Caco-2 (cell line): ENCODE results near the gene PPP1R3C. TPM values are rescaled to one million over a fixed set of nuclear protein-coding genes. Genes with fewer than 3 reads are reported as not detected.

Source experiments
- BruUV-seq: library from RNA; stranded (reverse); fragments of 400-500 nt; replicated peaks from 2 replicates; lab custom pipeline; 2021; lab: Mats Ljungman, UMichigan
- CTCF ChIA-PET: fragments of 300-600 bp; sonication (Branson Sonifier 250); formaldehyde crosslinking; loops from one replicate; lab custom pipeline; 2022; ENCODE audit warnings: antibody characterized with exemption; lab: Charles Lee
- POLR2A ChIA-PET: fragments of 300-600 bp; sonication (Branson Sonifier 250); formaldehyde crosslinking; loops from one replicate; lab custom pipeline; 2022; ENCODE audit warnings: antibody characterized with exemption; lab: Charles Lee
- DNase-seq, 2 experiments: peaks; one replicate each; pipeline versions ENCODE4 v3.0.0 to v3.0.0-alpha.2; 2020 to 2022
- H3K27me3 ChIP-seq: replicated peaks from 2 replicates; pipeline ENCODE4 v1.6.0; 2011; ENCODE audit warnings: low read length; ENCODE audit not compliant: control insufficient read depth, insufficient read depth
- H3K36me3 ChIP-seq: 2 replicates; pipeline ENCODE4 v1.5.1; 2011; ENCODE audit warnings: low read length; ENCODE audit not compliant: control insufficient read depth, insufficient read depth
- H3K4me1 ChIP-seq: fragments of 250-450 bp; sonication (Bioruptor Pico); 2 replicates; pipeline ENCODE4 v1.5.1; 2020; ENCODE audit warnings: mild to moderate bottlenecking
- H3K4me3 ChIP-seq: 2 replicates; pipeline ENCODE4 v1.5.1; 2011; ENCODE audit warnings: low read depth, mild to moderate bottlenecking, control low read depth, low read length
- H3K9me3 ChIP-seq: fragments of 250-450 bp; sonication (Bioruptor Pico); 2 replicates; pipeline ENCODE4 v1.5.1; 2020; ENCODE audit warnings: mild to moderate bottlenecking, moderate library complexity
- H3K27ac Mint-ChIP-seq: one replicate; pipeline ENCODE4 v1.8.0; 2022; ENCODE audit warnings: mixed read lengths; ENCODE audit not compliant: unreplicated experiment
- H3K27me3 Mint-ChIP-seq: one replicate; pipeline ENCODE4 v1.8.0; 2022; ENCODE audit warnings: mixed read lengths; ENCODE audit not compliant: insufficient read depth, unreplicated experiment
- H3K36me3 Mint-ChIP-seq: one replicate; pipeline ENCODE4 v1.8.0; 2022; ENCODE audit warnings: mild to moderate bottlenecking, mixed read lengths; ENCODE audit not compliant: insufficient read depth, unreplicated experiment
- H3K4me1 Mint-ChIP-seq: one replicate; pipeline ENCODE4 v1.8.0; 2022; ENCODE audit warnings: low read depth, mixed read lengths; ENCODE audit not compliant: unreplicated experiment
- H3K4me3 Mint-ChIP-seq: one replicate; pipeline ENCODE4 v1.8.0; 2022; ENCODE audit warnings: mild to moderate bottlenecking, moderate library complexity, mixed read lengths; ENCODE audit not compliant: unreplicated experiment
- H3K9me3 Mint-ChIP-seq: one replicate; pipeline ENCODE4 v1.8.0; 2022; ENCODE audit warnings: mixed read lengths; ENCODE audit not compliant: unreplicated experiment
- intact Hi-C: fragments of 100-400 bp; cut with micrococcal nuclease; formaldehyde crosslinking; loops from one replicate; pipeline ENCODE4 v1.10.0; 2022; ENCODE audit not compliant: unreplicated experiment
- total RNA-seq: library from RNA; stranded (reverse); gene quantifications from 2 replicates; pipeline ENCODE4 v1.2.3, GENCODE V29; 2022
- TF ChIP-seq, protein P1 (sequence below), 2 experiments: fragments of 200-600 bp in 1 of 2; IDR thresholded peaks; 1 replicate in 1 of 2; 2 replicates in 1 of 2; pipeline versions ENCODE4 v1.5.1 to v1.8.0; 2011 to 2022; ENCODE audit warnings: antibody characterized with exemption in 1 of 2, control low read depth in 1 of 2, inconsistent platforms in 1 of 2, low read depth in 1 of 2, low read length in 1 of 2, mild to moderate bottlenecking in 1 of 2, moderate library complexity in 1 of 2; ENCODE audit not compliant: insufficient read depth in 1 of 2, severe bottlenecking in 1 of 2, unreplicated experiment in 1 of 2

Gene PPP1R3C
- total RNA-seq, 1 experiment from 2014 or later = not detected

DNA sequence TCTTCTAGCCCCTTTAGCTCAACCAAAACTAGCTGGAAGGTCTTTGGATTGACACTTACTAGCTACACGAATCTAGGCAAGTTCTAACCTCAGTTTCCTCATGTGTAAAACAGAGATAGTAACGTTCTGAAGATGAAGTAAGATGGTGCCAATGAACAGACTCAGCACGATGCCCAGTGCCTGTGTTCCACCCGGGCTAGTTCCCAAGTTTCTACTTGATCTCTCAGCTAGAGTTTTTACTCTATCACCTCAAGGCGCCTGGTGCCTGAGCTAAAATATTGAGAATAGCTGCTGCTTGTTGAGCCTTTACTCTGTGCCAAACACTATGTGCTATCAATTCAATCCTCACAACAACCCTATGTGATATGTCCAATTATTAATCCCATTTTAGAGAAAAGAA lies 1.4 kb upstream of the PPP1R3C start:
- no peak for DNase-seq
- Histone ChIP-seq H3K36me3 (no peaks in the 10 kb centered on the region), H3K27me3 (no peaks in the 10 kb centered on the region), H3K9me3 (no peaks in the 10 kb centered on the region), H3K4me1 (no peaks in the 10 kb centered on the region), H3K4me3 (no peak overlapping the region)
- POLR2A ChIA-PET = no interaction called here
- no TSS peak for BruUV-seq
- Mint-ChIP-seq H3K27ac (no peak overlapping the region), H3K4me3 (no peak overlapping the region), H3K27me3 (peaks cover 6% of the 10 kb centered on the region), H3K36me3 (no peaks in the 10 kb centered on the region), H3K9me3 (no peaks in the 10 kb centered on the region), H3K4me1 (no peaks in the 10 kb centered on the region)
- intact Hi-C loops = no loop called here
- TF ChIP-seq, protein P1, sequence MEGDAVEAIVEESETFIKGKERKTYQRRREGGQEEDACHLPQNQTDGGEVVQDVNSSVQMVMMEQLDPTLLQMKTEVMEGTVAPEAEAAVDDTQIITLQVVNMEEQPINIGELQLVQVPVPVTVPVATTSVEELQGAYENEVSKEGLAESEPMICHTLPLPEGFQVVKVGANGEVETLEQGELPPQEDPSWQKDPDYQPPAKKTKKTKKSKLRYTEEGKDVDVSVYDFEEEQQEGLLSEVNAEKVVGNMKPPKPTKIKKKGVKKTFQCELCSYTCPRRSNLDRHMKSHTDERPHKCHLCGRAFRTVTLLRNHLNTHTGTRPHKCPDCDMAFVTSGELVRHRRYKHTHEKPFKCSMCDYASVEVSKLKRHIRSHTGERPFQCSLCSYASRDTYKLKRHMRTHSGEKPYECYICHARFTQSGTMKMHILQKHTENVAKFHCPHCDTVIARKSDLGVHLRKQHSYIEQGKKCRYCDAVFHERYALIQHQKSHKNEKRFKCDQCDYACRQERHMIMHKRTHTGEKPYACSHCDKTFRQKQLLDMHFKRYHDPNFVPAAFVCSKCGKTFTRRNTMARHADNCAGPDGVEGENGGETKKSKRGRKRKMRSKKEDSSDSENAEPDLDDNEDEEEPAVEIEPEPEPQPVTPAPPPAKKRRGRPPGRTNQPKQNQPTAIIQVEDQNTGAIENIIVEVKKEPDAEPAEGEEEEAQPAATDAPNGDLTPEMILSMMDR (IDR thresholded peaks at IDR 0.05; ENCODE audit: insufficient read depth in 1 of 2, low read depth in 1 of 2, low read length in 1 of 2, severe bottlenecking in 1 of 2, unreplicated experiment in 1 of 2) = no peak
- CTCF ChIA-PET = interaction anchor here (1.6 to 3.4 kb wide), 2 partner anchors 82 to 141 kb away, joined by 5 to 43 read pairs; no protein-coding TSS in a partner anchor

DNA sequence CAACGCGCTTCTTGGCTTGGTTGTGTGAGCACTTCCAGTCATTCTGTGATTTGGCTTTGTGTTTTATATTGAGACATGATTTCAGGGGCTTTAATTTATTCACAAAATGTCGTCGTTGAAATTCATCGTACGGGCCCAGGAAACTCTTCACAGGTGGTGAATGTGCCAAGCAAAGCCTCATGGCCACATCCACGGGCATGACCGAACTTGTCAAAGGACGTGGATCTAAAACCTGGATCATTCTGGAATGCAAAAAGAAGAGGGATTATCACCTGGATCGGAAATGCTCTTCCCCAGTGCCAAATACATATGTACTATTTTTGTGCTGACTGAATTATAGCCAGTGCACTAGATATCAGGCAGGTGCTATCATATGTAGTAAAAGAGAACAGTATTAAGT lies 2.2 kb downstream of the PPP1R3C start:
- no peak for DNase-seq
- no peaks in the 10 kb centered on the region for H3K9me3 ChIP-seq
- peaks cover 4% of the 10 kb centered on the region for H3K27me3 Mint-ChIP-seq
- no peak overlapping the region for H3K4me3 ChIP-seq
- intact Hi-C loops = no loop called here
- TF ChIP-seq, protein P1 (IDR thresholded peaks at IDR 0.05; ENCODE audit: insufficient read depth in 1 of 2, low read depth in 1 of 2, low read length in 1 of 2, severe bottlenecking in 1 of 2, unreplicated experiment in 1 of 2) = no peak
- no peaks in the 10 kb centered on the region for H3K27me3 ChIP-seq
- no peak overlapping the region for H3K4me3 Mint-ChIP-seq
- no TSS peak for BruUV-seq
- POLR2A ChIA-PET = no interaction called here
- H3K27ac Mint-ChIP-seq = no peak overlapping the region
- H3K4me1 ChIP-seq = no peaks in the 10 kb centered on the region
- H3K36me3 ChIP-seq = no peaks in the 10 kb centered on the region
- no peaks in the 10 kb centered on the region for H3K36me3 Mint-ChIP-seq
- H3K4me1 Mint-ChIP-seq = no peaks in the 10 kb centered on the region
- CTCF ChIA-PET = no interaction called here
- no peaks in the 10 kb centered on the region for H3K9me3 Mint-ChIP-seq

DNA sequence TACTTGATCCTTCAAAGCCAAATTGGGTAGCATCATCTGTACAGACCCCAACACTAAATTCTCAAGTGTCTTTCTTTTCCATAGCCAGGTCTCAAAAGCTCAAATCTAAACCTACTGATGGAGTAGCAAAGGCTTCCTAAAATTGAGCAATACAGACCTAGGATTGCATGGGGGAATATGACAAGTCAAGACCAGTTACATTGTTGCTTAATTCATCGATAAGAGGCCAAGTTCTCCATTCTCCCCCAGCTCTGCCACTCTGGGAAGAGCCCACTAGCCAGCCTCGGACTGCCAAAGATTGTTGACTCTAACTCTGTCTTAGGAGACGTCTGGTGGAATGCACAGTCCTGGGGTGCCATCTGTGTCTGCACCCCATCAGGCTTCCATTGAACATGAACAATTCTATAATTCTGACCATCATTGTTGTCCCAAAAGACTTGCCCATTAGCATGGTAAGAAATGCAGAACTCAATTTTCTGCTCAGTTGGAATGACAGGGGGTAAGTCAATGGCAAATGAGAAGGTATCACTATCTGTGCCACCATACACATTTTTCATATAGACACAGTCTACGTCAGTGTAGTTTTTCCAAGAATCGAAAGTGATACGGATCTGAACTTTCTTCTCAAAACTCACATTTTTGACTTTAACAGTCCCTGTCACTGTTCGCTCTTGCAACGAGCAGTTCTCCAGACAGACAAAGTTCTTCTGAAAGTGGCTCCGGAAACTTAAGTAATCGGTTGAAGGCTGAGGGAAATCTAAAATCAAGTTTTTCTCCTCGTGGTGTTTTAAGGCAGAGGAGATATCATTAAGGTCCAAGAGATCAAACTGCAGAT lies 2.9 kb downstream of the PPP1R3C start:
- ChIA-PET POLR2A (no interaction called here), CTCF (no interaction called here)
- Histone ChIP-seq H3K9me3 (no peaks in the 10 kb centered on the region), H3K4me3 (no peak overlapping the region), H3K36me3 (no peaks in the 10 kb centered on the region), H3K4me1 (no peaks in the 10 kb centered on the region), H3K27me3 (no peaks in the 10 kb centered on the region)
- intact Hi-C loops = no loop called here
- TF ChIP-seq, protein P1 (IDR thresholded peaks at IDR 0.05; ENCODE audit: insufficient read depth in 1 of 2, low read depth in 1 of 2, low read length in 1 of 2, severe bottlenecking in 1 of 2, unreplicated experiment in 1 of 2) = no peak
- Mint-ChIP-seq H3K4me3 (no peak overlapping the region), H3K9me3 (no peaks in the 10 kb centered on the region), H3K4me1 (no peaks in the 10 kb centered on the region), H3K36me3 (no peaks in the 10 kb centered on the region), H3K27me3 (peaks cover 4% of the 10 kb centered on the region), H3K27ac (no peak overlapping the region)
- no TSS peak for BruUV-seq
- DNase-seq = no peak
